Stimulated activated CD8-positive, alpha-beta memory T cell treated with anti-CD3 and anti-CD28 coated beads, Interleukin-4, amount 100 ng/mL, for 24 hours (primary cell): Measurements from ENCODE around the gene REV3L.

ENCODE experiments used
- DNase-seq: peaks from one replicate; pipeline ENCODE4 v3.0.0-alpha.2; 2020; ENCODE audit warnings: low read depth

REV3L gene

GRCh38 chr6:111423055-111423633, 59.9 kb downstream of the REV3L start:
- no peak for DNase-seq

DNA sequence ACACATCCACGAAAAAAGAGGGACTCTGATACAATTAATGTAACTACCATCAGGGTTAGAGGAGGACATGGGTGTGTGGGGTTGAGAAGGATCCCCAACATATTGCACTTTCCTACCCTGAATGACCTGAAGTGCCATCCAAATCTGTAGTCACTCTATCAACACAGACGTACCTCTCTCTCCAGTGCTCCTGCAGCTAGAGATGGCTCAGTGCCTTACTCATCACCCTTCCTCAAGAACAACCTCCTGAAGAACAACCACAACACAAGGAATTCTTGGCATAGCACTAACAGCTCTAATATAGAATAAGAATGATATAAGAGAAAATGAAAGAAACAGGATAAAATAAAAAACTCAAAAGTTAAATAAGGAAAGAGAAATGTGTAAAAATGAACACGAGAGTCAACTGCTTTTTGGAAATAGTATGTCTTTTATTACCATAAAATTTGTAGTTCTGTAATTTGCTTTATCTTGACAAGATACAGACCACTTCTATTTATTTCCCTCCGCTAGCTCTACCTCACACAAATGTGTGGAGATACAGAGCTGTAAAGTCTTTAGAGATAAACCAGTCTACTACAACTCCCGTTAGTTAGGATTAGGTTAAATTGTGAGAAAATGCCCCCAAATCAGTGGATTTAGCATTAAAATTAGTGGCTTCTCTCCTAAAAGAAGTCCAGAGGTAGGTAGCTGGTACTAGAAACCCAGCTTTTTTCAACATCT, 63.9 kb downstream of the REV3L start:
- no peak for DNase-seq

GRCh38 chr6:111417946-111418345, 65.1 kb downstream of the REV3L start:
- no peak for DNase-seq

DNA sequence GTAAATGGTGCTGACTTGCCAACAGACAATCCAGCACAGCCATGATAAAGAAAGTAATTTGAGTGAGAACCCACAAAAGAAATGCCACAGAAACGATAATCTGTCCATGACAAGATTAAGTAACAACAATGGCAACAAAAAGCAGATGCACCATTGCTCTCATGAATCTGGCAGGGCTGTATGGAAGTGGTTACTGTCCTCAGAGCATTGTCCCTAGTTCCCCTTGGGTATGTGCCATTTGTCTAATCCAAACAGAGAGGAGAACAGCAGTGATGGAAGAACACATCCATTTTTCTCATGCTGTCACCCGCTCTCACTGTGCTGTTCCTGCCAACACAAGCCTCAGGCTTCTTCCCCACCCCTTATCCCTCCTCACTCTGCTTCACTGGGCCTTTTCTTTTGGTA, 65.8 kb downstream of the REV3L start:
- no peak for DNase-seq

DNA sequence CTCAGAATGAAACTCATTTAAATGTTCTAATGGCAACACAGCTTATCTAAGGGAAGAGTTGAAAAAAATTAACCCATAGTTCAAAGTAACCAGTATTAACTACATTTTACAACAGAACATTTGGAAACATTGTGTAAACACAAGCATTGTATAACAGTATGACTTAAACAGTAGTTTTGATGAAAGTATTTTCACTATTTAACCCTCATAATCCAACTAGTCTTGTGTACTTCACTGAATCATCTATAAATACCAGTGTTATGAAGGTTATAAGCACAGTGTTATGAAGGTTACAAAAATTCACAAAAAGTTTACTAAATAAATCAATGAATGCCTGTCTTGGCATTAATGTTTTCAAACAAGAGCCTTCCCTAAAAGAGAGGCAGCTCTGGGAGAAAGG, 66.5 kb downstream of the REV3L start:
- DNase-seq = no peak

GRCh38 chr6:111414373-111414772, 68.6 kb downstream of the REV3L start:
- no peak for DNase-seq

DNA sequence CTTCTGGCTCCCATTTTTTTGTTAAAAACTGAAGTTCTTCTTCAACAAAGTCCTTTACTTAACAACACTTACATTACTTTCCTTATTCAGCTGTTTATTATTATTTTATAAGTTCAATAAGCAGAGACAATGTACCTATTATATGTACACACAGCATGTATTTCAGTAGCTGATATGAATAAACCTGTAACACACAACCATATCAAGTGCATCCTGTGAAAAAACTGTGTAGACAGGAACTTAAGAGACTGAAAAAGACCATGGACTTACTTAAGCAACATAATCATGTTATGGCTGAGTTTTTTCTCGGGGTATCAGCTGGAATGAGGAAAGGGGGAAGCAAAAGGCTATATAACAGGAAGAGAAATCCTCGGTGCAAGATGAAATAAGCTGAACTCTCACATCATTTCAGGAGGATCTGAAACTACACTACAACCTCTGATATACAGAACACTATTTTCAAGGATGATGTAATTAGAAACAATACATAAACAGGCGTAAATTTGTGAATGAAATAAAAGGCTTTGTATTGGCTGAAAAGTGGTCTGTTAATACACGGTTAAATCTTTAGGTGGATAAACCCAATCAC, 70.9 kb downstream of the REV3L start:
- DNase-seq = no peak

GRCh38 chr6:111411046-111411445, 72.0 kb downstream of the REV3L start:
- no peak for DNase-seq

- no peak for DNase-seq
Observed at GRCh38 chr6:111410371-111410770, 72.6 kb downstream of the REV3L start.

GRCh38 chr6:111409430-111409829, 73.6 kb downstream of the REV3L start:
- no peak for DNase-seq

DNA sequence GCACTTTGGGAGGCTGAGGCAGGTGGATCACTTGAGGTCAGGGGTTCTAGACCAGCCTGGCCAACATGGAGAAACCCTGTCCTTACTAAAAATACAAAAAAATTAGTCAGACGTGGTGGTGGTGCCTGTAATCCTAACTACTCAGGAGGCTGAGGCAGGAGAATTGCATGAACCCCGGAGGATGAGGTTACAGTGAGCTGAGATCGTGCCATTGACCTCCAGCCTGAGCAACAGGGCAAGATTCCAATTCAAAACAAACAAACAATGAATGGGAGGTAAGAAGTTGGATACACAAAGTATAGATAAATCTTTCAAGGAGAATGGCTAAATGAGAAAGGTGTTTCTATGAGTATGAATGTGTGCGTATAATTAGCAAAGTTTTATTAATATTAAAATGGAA, 75.3 kb downstream of the REV3L start:
- no peak for DNase-seq

GRCh38 chr6:111406200-111406721, 76.8 kb downstream of the REV3L start:
- DNase-seq = no peak

- DNase-seq = no peak
Observed at GRCh38 chr6:111403388-111403787, 79.6 kb downstream of the REV3L start.

- no peak for DNase-seq
Observed at GRCh38 chr6:111399626-111400025, 83.4 kb downstream of the REV3L start.

GRCh38 chr6:111388681-111389080, 94.3 kb downstream of the REV3L start:
- DNase-seq = no peak

DNA sequence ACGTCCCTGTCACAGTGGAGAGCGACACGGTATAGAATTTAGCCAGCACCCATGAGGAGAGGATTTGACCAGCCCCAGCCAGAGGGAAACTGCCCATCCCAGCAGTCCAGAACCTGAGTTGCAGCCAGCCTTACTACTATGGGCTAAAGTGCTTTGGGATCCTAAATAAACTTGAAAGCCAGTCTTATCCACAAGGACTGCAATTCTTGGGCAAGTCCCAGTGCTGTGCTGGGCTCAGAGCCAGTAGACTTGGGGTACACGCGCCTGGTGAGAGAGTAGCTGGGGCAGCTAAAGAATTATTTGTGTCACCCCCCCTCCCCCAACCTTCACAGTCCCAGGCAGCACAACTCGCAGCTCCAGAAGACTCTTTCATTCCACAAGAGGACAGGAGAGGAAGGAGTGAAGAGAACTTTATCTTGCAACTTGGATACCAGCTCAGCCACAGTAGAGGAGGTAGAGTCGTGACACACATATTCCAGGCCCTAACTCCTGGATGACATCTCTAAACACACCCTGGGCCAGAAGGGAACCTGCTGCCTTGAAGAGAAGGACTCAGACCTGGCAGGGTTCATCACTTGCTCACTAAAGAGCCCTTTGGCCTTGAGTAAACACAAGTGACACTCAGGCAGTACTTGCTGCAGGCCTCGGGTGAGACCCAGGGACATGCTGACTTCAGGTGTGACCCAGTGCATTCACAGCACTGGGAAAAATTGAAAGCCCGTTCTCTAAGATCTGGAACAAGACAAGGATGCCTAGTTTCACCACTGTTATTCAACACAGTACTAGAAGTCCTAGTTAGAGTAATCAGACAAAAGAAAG, 100.3 kb downstream of the REV3L start:
- DNase-seq = no peak

- DNase-seq = no peak
Observed at GRCh38 chr6:111381728-111382127, 101.3 kb downstream of the REV3L start.

GRCh38 chr6:111381123-111381522, 101.9 kb downstream of the REV3L start:
- DNase-seq = no peak

DNA sequence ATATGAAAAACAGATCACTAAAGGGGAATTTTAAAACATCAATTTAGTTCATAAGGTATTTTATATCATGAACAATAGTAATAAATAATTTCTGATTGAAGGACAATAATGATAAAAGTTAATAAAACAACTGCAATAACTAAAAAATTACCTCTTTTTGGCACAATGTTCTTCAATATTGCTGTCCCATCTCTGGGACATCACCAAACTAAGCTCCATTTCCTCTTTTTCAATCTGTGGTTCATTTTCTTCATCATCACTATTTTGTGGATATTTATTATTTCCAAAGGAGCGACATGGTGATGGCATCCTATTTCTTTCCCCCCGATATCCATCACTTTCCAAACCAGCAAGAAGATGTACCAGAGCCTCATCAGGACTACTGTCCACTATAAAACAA, 103.2 kb downstream of the REV3L start:
- DNase-seq = no peak

GRCh38 chr6:111379302-111379701, 103.7 kb downstream of the REV3L start:
- no peak for DNase-seq

- DNase-seq = no peak
Observed at GRCh38 chr6:111377558-111378120, 105.4 kb downstream of the REV3L start.

DNA sequence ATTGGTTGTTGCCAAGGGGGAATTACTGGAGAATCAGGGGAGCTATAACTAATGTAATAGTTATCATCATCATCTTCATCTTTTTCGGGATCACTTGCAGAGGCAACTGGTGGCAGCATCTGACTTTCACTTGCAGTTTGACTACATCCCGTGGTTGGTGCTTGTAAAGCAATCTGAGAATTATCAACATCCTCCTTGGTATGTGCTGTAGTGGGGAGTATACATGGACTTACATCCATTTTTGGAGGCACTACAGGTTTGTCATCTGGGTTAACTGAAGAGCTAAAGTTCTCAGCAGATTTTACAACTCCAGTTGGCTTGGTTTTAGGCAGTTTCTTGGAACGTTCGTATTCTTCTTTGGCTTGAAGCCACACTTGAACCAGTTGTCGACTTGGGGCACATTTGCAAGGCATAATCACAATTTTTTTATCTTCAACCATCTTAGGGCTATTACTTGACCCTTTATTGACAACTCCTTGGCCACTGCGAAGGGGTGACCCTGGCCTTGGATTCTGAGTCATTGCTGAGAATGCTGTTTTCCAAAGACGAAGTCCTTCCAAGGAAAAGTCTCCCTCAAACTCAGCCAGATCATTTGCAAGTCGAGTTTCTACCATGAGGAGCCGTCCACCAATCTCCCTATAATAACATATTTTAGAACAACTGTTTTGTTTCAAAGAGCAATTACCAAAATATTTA, 115.5 kb downstream of the REV3L start:
- no peak for DNase-seq
